ENCODE measurements around the gene SLC22A2.

GRCh38 chr6:160227769-160228161 is 30.9 kb downstream of the SLC22A2 start:
- TF ChIP-seq EZH2 (IDR thresholded peaks at IDR 0.05) (no peak), POLR2AphosphoS5 (IDR thresholded peaks at IDR 0.05; ENCODE audit: borderline replicate concordance, low read depth, low read length) (no peak), FOXP2 (optimal IDR thresholded peaks at IDR 0.05; ENCODE audit: control extremely low read depth, extremely low read length, insufficient read depth) (no peak)
